HG03565 (cell line): Measurements from ENCODE around the gene NKX1-1.
"Not testable (repeated sequence)": the region's sequence is repeated elsewhere in the genome, so short reads cannot be mapped to it uniquely, and the experiment has no call there.

ENCODE experiments used
- ATAC-seq: cut with Tn5 transposase; IDR thresholded peaks from one replicate; pipeline ENCODE4 v1.9.1; 2021; ENCODE audit warnings: mild to moderate bottlenecking, moderate library complexity; ENCODE audit not compliant: unreplicated experiment

NKX1-1 gene

DNA sequence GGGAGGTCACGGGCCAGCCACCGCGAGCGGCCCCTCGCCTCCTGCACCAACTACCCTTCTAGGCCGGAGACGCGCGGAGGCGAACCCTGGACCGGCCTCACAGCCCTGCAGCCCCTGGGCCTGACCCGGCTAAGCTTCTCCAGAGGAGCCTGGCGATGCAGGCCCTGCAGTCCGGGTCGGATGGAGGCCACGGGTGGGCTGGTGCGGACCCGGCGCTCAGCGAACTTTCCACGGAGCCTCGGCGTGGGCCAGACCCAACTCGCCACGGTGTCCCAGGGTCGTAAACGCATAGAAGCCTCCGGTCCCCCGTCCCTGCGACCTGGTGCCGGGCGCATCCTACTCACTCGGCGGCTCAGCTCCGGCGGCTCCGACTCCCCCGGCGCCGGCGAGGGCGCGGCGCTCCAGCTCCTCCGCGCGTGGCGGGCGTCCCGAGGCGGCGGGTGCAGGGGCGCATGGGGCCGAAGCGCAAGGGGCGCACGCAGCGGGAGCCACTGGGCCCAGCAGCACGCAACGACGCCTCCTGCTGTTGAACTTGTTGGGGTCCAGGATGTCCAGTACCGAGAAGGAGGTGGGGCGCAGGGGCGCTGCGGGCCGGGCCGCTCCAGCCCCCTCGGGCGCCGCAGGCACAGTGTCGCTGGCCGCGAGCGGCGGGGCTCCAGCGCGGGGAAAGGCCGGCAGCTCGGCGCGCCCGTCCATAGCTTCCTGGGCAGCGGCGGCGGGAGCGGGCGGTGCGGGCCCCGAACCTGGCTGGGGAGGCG lies 427 bp downstream of the NKX1-1 start:
- ATAC-seq, result no peak

DNA sequence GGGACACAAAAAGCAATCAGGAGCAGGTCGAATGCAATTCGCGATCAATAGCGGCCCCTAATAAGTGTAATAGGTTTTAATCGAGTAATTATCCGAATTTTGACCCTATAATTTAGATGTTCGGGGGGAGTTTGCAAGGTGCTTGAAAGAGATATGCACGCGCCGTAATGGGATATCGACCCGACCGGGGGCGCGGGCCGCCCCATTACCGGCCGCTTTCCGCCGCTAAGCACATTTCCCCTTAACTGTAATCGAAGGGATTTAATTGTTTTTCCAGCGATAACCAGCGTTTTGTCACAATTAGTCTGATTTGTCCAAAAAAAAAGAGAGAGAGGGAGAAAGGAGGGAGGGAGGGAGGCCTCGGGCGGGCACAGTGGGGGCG lies 997 bp downstream of the NKX1-1 start:
- no peak for ATAC-seq

DNA sequence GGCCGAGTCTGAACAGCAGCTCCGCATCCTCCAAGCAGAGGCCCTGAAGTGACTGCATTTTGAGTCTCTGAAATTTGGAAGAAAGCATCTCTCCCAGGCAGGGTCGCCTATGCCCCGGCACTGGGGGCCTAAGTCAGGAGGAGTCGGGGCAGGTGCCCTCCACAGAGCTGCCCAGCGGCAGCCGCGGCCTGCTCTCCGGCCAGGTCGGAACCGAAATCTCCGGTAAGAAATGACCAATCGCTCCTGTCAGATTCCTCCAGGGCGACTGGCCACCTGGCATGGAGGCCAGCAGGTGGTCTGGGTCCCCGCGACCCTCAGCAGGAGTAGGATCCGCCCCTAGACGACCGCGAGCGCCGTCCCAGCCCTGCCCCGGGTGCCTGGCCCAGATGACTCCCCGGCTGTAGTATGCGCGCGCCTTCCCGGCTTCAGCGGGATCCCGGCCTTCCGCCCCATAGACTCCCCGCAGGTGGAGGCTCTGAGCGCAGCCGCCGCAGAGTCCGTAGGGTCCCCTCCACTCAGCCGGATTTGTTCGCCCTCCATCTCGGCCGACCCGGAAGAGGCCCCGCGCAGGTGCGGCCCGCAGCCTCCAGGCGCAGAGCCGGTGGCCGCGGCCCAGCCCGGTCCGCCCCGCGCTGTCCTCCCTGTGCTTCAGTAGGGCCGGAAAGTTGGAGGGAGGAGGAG lies 1.5 kb downstream of the NKX1-1 start:
- ATAC-seq, result no peak

DNA sequence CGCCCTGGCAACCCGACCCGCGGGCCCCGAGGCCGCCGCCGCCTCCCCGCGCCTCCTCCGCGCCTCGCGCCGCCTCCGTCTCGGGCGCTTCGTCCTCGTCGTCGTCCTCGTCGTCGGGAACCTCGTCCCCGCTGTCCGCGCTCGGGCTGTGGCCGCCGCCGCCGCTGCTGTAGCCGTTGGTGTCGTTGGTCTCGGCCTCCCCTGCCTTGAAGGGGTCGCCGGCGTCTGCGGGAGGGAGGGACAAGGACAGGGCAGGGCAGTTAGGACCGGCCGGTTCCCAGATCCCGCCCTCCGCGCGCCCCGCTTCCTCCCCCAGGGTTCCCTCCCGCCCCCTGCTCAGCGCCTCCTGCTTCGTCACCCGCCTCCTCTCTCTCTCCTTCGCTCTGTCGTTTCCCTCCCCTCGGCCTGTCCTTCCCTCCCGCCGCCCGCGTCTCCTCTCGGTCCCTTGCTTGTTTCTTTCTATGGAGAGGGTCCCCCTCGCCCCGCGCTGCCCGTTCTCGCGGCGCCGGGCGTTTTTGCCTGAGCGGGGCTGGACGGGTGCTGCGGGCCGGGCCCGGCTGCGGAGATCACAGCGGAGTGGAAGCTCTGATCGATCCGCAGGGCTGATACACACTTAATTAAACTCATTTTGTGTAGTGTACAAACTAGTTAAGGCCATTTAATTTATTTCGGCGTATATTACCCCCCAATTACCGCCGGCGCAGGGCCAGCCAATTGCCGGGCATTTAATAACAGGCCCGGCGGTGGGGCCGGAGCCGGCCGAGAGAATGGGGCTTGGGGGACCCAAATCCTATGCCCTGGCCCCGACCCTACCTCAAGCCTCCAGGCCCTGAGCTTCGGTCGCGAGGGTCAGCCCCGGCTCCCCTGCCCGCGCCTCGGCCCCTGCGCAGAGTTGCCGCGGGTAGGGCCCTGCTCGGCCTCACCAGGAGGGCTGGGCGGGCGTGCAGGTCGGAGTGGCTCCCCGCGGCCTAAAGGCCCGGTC lies 2.4 kb downstream of the NKX1-1 start:
- ATAC-seq, result no peak

DNA sequence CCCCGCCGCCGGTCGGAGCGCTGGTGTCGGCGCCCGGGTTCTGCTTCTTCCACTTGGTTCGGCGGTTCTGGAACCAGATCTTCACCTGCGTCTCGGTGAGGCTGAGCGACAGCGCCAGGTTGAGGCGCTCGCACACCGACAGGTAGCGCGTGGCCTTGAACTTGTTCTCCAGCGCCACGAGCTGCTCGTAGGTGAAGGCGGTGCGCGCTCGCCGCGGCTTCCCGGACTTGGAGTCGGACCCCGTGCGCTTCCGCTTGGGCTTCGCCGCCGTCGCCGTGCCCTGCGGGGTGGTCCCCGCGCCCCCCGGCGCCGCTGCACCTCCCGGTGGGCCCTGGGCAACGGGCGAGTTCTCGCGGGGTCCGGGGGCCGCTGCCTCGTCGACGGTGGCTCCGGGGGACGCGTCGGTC lies 3.1 kb downstream of the NKX1-1 start:
- no peak for ATAC-seq

DNA sequence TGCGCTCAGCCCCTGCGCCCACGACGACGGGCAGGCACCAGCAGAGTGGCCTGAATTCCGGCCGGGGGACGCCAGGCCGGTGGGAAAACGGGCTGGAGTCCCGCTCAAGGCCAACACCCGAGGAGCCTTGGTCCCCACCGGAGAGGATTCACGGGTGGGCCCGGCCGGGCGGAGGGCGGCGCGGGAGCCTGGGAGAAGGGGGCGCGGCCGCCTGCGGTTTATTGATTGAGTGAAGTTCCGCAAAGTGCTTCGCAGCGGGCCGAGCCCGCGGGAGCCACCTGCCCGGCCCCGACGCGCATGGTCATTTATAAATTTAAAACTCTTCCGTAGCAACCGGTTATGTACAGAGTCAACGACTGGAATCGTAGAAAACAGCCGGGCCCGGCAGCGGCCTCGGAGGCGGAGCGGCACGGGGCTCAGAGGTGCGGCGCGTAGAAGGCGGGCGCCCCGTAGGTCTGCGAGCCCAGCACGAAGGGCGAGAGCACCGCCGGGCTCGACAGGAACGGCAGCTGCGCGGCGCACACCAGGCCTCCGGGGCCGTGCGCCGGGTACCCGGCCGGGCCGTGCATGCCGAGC lies 3.6 kb downstream of the NKX1-1 start:
- no peak for ATAC-seq

DNA sequence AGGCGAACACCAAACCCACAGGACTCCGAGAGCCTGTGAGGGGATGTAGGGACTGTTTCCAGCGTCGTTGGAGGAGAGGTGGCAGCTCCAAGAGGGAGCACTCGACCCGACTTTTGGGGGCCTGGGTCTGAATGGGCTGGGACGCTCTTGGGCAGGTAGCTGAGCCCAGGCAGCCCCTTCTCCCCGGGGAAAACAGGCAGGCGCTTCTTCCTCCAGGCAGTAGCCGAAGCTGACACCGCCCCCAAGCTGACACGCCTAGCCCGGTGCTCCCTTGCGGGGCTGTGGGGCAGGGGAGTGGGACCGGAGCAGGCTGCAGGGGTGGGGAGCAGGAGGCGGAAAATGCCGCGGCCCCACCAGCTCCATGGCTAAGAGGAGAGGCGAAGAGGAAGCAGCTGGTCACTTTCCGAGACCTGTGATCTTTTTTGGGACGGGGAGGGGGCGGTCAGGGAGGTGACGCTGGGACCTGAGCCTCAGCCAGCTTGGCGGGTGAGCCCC lies 4.2 kb downstream of the NKX1-1 start:
- no peak for ATAC-seq

DNA sequence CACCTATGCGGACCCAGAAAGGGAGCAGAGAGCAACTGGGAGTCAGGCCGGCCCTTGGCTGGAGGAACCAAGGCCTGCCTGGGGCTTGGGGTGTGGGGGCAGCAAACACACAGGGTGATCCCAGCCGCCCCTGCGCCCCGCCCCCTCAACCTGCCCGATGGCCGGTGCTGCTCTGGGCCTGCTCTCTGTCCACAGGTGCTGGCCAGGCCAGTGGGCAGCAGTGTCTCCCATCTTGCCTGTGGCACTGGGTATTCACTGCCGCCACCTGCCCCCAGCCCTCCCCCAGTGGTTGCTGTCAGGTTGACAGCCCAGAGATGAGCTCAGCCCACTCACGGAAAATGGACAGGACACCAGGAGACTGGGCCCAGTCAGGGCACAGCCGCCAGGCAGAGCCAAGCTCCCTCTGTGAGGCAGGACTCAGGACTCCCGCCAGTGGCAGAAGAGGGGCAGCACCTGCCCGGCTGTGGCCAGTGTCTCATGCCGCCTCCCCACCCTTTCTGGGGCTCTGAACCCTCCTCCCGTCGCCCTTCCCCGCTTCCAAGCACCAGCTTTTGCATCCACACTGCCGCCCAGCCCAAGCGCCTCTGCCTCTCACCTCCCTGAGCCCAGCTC lies 4.7 kb downstream of the NKX1-1 start:
- no peak for ATAC-seq

DNA sequence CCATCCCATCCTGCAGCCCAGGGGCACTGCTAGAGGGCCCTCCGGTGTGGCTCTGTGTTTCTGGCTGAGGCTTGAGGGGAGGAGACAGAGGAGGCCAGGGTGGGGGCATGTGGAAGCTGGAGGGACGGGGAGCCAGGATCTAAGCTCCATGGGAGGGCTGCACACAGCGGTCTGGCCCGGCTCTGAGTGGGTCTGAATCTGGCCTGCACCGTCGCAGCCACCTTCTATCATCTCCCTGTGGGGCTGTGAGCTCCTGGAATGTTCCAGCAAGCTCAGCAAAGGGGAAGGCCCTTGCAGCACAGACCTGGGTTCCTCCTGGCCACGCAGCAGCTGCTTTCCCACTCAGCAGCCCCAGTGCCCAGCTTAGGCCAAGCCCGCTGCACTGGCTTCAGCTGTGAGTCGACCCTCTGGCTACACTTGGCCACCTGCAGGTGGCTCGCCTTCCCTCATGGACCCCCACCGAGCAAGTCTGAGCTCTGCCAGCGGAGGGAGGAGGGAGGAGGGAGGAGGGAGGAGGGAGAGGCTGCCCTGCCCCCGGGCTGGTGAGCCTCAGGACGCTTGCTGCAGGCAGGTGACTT lies 5.3 kb downstream of the NKX1-1 start:
- no peak for ATAC-seq

DNA sequence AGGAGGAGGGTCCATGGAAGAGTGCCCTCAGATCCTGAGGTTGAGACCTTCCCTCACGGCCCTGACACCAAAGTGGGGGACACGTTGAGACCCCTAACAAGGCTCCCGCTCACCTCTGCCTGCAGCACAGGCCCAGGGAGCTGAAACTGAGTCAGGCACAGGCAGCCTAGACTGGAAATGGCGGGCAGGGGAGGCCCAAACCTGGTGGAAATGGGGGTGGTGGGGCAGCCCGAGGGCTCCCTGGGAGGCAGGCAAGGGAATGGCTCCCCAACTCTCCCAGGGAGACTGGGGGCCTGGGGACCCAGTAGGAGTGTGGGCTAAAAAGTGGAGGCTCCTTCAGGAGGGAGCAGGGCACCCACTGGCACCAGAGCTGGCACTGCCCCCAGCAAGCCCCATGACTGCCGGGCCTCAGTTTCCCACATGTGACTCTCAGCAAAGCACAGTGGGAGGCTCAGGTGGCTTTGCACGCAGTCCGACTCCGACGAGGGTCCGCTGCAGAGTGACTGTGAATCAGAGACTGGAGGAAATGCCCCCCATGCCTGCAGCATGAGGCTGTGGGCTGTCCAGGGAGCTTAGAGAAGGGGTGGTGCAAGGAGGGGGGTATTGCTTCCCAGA lies 5.9 kb downstream of the NKX1-1 start:
- ATAC-seq, result no peak

DNA sequence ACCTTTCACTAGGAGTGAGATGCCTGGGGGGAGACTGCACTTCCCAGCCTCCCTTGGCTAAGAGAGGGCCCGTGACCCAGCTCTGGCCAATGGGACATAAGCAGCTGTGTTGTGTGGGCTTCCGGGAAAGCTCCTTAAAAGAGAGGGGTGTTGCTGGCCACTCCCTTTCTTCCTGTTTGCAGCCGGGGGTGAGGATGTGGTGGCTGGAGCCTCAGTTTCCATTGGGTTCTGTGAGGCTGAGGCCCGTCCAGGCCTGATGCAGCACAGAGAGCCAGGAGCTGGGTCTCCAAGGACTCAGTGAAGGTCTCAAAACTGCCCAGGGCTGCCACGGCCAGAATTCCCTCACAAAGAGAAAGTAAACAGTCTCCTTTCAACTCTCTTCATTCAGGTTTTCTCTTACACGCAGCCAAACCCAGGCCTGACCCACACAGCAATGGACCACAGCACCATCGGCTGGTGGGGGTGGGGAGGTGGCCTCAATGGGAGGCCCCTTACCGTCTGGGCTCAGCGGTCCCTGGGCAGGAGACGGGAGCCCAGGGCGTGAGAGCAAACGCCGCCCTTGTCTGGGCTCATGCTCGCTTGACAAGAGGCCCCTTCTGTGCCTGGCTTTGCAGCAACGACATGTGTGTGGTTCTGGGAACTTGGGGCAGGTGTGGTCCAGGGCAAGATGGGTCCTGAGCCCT lies 6.6 kb downstream of the NKX1-1 start:
- ATAC-seq, result no peak

DNA sequence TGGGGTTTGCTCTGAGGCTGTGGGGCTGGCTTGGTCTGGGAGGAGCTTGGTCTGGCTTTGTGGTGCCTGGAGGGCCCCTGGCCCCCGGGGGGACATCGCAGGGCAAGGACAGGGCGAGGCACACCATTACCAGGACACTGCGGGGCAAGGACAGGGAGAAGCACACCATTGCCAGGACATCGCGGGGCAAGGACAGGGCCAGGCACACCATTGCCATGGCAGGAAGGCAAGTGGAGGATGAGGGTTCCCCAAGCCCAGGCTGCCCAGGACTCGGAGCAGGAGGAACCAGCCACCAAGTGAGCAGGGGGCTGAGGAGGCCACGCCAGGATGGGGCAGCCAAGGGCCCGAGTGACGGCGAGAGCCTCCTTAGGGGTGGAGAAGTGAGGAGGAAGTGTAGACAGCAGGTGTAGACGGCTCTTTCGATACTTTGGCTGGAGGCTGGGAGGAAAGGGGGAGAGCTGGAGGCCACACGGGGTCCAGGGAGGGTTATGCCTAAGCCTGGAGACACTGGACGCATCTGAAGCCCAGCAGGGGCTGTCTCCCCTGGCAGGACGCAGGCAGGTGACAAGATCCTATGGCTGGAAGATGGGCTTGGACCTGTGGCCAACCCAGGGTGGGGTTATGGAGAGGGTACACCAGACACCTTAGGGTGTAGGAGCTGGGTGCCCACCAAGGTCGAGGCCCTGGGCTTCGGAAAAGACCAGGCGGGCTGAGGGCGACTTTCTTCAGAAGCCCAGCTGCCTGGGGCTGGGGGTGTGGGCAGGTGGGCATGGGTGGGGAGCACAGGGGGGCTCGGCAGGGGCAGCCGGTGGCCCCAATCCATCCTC lies 7.3 kb downstream of the NKX1-1 start:
- no peak for ATAC-seq

DNA sequence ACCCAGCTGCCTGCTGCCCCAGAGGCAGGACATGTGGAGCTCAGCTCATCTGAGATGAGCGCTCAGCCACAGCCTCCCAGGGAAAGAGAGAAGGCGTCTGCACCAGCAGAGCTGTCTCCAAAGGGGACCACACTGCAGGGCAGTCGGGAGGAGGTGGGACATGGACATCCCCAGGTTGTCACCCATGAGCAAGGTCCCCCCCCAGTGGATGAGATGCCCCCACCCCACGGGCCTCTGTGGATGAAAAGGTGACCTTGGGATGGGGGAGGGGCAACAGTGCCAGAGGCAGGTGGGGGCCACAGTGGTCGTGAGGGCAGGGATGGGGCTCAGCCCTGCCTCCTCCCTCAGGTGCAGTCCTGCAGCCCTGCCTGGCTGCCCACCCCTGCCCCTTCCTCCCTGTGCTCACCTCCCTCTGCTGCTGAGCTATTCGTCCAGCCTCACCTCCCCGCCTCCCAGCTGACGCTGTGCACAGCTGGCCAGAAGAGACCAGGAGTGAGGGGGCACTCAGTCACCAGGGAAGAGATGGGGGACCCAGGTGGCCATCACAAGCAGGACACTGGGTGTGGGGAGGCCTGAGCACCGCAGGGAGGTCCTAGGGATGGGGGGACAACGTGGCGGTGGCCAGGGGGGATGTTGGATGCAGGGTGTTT lies 9.3 kb downstream of the NKX1-1 start:
- ATAC-seq, result no peak

DNA sequence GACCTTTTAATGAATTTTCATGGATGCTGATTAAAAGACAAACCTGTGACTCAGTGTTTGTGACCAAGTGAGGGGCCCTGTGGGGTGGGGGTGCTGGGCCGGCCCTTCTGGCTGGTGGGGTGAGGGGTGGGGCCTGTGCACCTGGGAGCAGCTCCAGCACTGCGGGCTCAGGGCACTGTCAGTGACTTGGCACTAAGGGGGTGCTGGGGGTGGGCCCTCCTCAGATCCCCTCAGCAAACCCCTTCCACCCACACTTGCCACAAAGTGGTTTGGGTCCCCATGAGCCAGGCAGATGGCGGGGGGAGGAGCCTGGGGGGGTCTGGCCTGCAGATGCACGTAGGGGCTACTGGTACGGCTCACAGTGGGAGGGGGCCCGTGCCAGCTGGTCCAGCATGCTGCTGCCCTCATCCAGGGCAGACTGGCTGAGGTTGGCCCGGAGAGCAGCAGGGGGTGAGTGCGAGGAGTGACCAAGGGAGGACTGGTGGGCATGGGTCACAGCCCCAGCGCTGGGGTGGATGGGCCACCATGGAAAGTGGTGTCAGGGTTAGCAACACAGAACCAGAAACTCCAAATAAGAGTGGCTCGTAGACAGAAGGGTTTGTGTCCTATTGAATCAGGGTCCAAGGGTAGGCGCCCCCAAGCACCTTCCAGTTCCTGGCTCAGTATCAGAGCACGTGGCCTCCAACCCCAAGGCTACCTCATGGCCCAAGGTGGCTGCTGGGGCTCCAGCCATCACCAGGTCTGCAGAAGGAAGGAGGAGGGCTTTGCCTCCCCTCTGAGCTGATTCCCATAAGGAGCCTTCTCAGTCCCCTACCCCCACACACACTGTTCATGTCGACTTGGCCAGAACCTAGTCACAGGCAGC lies 10.1 kb downstream of the NKX1-1 start:
- no peak for ATAC-seq

DNA sequence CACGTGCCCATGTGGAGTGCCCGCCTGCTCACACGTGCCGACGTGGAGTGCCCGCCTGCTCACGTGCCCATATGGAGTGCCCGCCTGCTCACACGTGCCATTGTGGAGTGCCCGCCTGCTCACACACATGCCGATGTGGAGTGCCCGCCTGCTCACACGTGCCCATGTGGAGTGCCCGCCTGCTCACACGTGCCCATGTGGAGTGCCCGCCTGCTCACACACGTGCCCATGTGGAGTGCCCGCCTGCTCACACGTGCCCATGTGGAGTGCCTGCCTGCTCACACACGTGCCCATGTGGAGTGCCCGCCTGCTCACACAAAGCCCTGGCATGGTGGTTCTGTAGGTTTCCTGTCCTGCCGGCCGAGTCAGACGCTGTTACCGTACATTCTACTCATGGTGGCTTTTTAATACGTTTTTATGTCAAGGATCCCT lies 10.8 kb downstream of the NKX1-1 start:
- ATAC-seq, result not testable (repeated sequence)

DNA sequence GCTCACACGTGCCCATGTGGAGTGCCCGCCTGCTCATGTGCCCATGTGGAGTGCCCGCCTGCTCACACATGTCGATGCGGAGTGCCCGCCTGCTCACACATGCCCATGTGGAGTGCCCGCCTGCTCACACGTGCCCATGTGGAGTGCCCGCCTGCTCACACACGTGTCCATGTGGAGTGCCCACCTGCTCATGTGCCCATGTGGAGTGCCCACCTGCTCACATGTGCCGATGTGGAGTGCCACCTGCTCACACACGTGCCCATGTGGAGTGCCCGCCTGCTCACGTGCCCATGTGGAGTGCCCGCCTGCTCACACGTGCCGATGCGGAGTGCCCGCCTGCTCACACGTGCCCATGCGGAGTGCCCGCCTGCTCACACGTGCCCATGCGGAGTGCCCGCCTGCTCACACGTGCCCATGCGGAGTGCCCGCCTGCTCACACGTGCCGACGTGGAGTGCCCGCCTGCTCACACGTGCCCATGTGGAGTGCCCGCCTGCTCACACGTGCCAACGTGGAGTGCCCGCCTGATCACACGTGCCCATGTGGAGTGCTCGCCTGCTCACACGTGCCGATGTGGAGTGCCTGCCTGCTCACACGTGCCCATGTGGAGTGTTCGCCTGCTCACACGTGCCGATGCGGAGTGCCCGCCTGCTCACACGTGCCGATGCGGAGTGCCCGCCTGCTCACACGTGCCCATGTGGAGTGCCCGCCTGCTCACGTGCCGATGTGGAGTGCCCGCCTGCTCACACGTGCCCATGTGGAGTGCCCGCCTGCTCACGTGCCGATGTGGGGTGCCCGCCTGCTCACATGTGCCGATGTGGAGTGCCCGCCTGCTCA lies 11.5 kb downstream of the NKX1-1 start:
- not testable (repeated sequence) for ATAC-seq
